Right forelimb (tissue), 1 donor: ENCODE results near the gene VIT.
"Not testable (repeated sequence)": the region's sequence is repeated elsewhere in the genome, so short reads cannot be mapped to it uniquely, and the experiment has no call there.

Experiments used
- DNase-seq: peaks from one replicate; pipeline ENCODE4 v3.0.0-alpha.2; 2018

The VIT gene

GRCh38 chr2:36808386-36809068 is 112.0 kb downstream of the VIT start:
- DNase-seq = no peak

GRCh38 chr2:36809069-36809445 is 112.5 kb downstream of the VIT start:
- no peak for DNase-seq

- no peak for DNase-seq
These were observed 114.6 kb downstream of the VIT start for GRCh38 chr2:36811071-36811470.

- no peak for DNase-seq
These were observed 115.7 kb downstream of the VIT start for GRCh38 chr2:36812196-36812595.

- DNase-seq = no peak
These were observed 122.0 kb downstream of the VIT start for GRCh38 chr2:36818542-36818941.

- DNase-seq = no peak
These were observed 122.7 kb downstream of the VIT start for GRCh38 chr2:36819095-36819711.

- no peak for DNase-seq
These were observed 124.6 kb downstream of the VIT start for GRCh38 chr2:36820942-36821605.

GRCh38 chr2:36823862-36824261 is 127.4 kb downstream of the VIT start:
- DNase-seq = no peak

GRCh38 chr2:36824273-36824672 is 127.8 kb downstream of the VIT start:
- DNase-seq = no peak

- not testable (repeated sequence) for DNase-seq
These were observed 128.2 kb downstream of the VIT start for GRCh38 chr2:36824683-36825082.

- no peak for DNase-seq
These were observed 134.7 kb downstream of the VIT start for GRCh38 chr2:36831185-36831584.

- DNase-seq = no peak
These were observed 137.7 kb downstream of the VIT start for GRCh38 chr2:36834203-36834602.

- no peak for DNase-seq
These were observed 138.4 kb downstream of the VIT start for GRCh38 chr2:36834731-36835524.

- DNase-seq = no peak
These were observed 143.6 kb downstream of the VIT start for GRCh38 chr2:36839976-36840617.

- no peak for DNase-seq
These were observed 147.3 kb downstream of the VIT start for GRCh38 chr2:36843838-36844237.

GRCh38 chr2:36849265-36849664 is 152.8 kb downstream of the VIT start:
- no peak for DNase-seq

GRCh38 chr2:36854241-36854640 is 157.7 kb downstream of the VIT start:
- DNase-seq = no peak

GRCh38 chr2:36855429-36855828 is 158.9 kb downstream of the VIT start:
- DNase-seq = no peak

GRCh38 chr2:36857713-36858112 is 161.2 kb downstream of the VIT start:
- DNase-seq = no peak

- no peak for DNase-seq
These were observed 162.3 kb downstream of the VIT start for GRCh38 chr2:36858551-36859365.

GRCh38 chr2:36859366-36859792 is 162.9 kb downstream of the VIT start:
- no peak for DNase-seq

GRCh38 chr2:36861896-36862295 is 165.4 kb downstream of the VIT start:
- no peak for DNase-seq
